KMS-11 (cell line): ENCODE measurements around the gene CACNG1.

Experiments used
- H2AFZ ChIP-seq: fragments of 200-600 bp; sonication (generic); 2 replicates; pipeline ENCODE4 v1.6.1; 2016; ENCODE audit warnings: antibody characterized with exemption, mixed run types, low read depth
- H3K27ac ChIP-seq: fragments of 200-600 bp; sonication (generic); 2 replicates; pipeline ENCODE4 v1.6.1; 2016; ENCODE audit warnings: mild to moderate bottlenecking, mixed run types
- H3K27me3 ChIP-seq: fragments of 200-600 bp; sonication (generic); 2 replicates; pipeline ENCODE4 v1.6.1; 2017; ENCODE audit warnings: mild to moderate bottlenecking, low read depth, mixed run types, moderate library complexity; ENCODE audit not compliant: insufficient read depth
- H3K36me3 ChIP-seq: fragments of 200-600 bp; sonication (generic); 2 replicates; pipeline ENCODE4 v1.6.1; 2017; ENCODE audit warnings: mild to moderate bottlenecking, mixed run types; ENCODE audit not compliant: insufficient read depth
- H3K4me1 ChIP-seq: fragments of 200-600 bp; sonication (generic); 2 replicates; pipeline ENCODE4 v1.6.1; 2016; ENCODE audit warnings: mild to moderate bottlenecking, low read depth, mixed run types; ENCODE audit not compliant: poor library complexity, severe bottlenecking
- H3K4me2 ChIP-seq: fragments of 200-600 bp; sonication (generic); 2 replicates; pipeline ENCODE4 v1.7.0; 2016; ENCODE audit warnings: mild to moderate bottlenecking, mixed run types
- H3K4me3 ChIP-seq: fragments of 200-600 bp; sonication (generic); IDR thresholded peaks from 2 replicates; pipeline ENCODE4 v1.6.1; 2017; ENCODE audit warnings: low read depth, low read length, mixed read lengths; ENCODE audit not compliant: insufficient read depth
- H3K79me2 ChIP-seq: fragments of 200-600 bp; sonication (generic); 2 replicates; pipeline ENCODE4 v1.6.1; 2016; ENCODE audit warnings: low read depth, mixed run types; ENCODE audit not compliant: insufficient read depth
- H3K9ac ChIP-seq: fragments of 200-600 bp; sonication (generic); 2 replicates; pipeline ENCODE4 v1.6.1; 2016; ENCODE audit warnings: mild to moderate bottlenecking, mixed run types
- H4K20me1 ChIP-seq: fragments of 200-600 bp; sonication (generic); 2 replicates; pipeline ENCODE4 v1.6.1; 2016; ENCODE audit warnings: mild to moderate bottlenecking, mixed run types; ENCODE audit not compliant: insufficient read depth
- CTCF ChIP-seq: fragments of 200-600 bp; sonication (generic); conservative IDR thresholded peaks from 2 replicates; pipeline ENCODE4 v1.6.1; 2017; ENCODE audit warnings: low read depth, mild to moderate bottlenecking, antibody characterized with exemption, low read length, moderate library complexity, mixed read lengths

CACNG1 gene

GRCh38 chr17:67054011-67054591 is 9.7 kb downstream of the CACNG1 start:
- no peaks in the 10 kb centered on the region for H3K27me3 ChIP-seq
- H3K4me1 ChIP-seq = no peaks in the 10 kb centered on the region
- no peaks in the 10 kb centered on the region for H3K79me2 ChIP-seq
- H3K4me2 ChIP-seq = no peak overlapping the region
- H4K20me1 ChIP-seq = no peaks in the 10 kb centered on the region
- no peak overlapping the region for H3K4me3 ChIP-seq
- H3K9ac ChIP-seq = no peak overlapping the region
- H2AFZ ChIP-seq = no peak overlapping the region
- TF ChIP-seq CTCF = no peak
- no peak overlapping the region for H3K27ac ChIP-seq
- H3K36me3 ChIP-seq = no peaks in the 10 kb centered on the region

GRCh38 chr17:67054608-67055007 is 10.3 kb downstream of the CACNG1 start:
- H3K79me2 ChIP-seq = no peaks in the 10 kb centered on the region
- no peaks in the 10 kb centered on the region for H3K36me3 ChIP-seq
- no peak overlapping the region for H3K4me3 ChIP-seq
- no peak overlapping the region for H3K27ac ChIP-seq
- no peaks in the 10 kb centered on the region for H3K4me1 ChIP-seq
- H3K27me3 ChIP-seq = no peaks in the 10 kb centered on the region
- TF ChIP-seq CTCF = no peak
- H4K20me1 ChIP-seq = no peaks in the 10 kb centered on the region
- H2AFZ ChIP-seq = no peak overlapping the region
- H3K9ac ChIP-seq = no peak overlapping the region
- no peak overlapping the region for H3K4me2 ChIP-seq

GRCh38 chr17:67055041-67055443 is 10.7 kb downstream of the CACNG1 start:
- H3K4me3 ChIP-seq = no peak overlapping the region
- no peak overlapping the region for H3K27ac ChIP-seq
- H3K79me2 ChIP-seq = no peaks in the 10 kb centered on the region
- H4K20me1 ChIP-seq = no peaks in the 10 kb centered on the region
- H3K9ac ChIP-seq = no peak overlapping the region
- no peak overlapping the region for H2AFZ ChIP-seq
- TF ChIP-seq CTCF = no peak
- no peaks in the 10 kb centered on the region for H3K36me3 ChIP-seq
- H3K4me1 ChIP-seq = no peaks in the 10 kb centered on the region
- H3K4me2 ChIP-seq = no peak overlapping the region
- no peaks in the 10 kb centered on the region for H3K27me3 ChIP-seq

- no peak for TF ChIP-seq CTCF
- H3K36me3 ChIP-seq = no peaks in the 10 kb centered on the region
Observed at GRCh38 chr17:67055811-67056745, 11.7 kb downstream of the CACNG1 start.

More at GRCh38 chr17:67055811-67056745, 11.7 kb downstream of the CACNG1 start:
- Histone ChIP-seq H3K4me1 (no peaks in the 10 kb centered on the region), H3K27me3 (no peaks in the 10 kb centered on the region), H4K20me1 (no peaks in the 10 kb centered on the region), H2AFZ (no peak overlapping the region), H3K4me2 (no peak overlapping the region), H3K27ac (no peak overlapping the region), H3K9ac (no peak overlapping the region), H3K79me2 (no peaks in the 10 kb centered on the region), H3K4me3 (no peak overlapping the region)
